ENCODE data around the gene ZNF564. TPM values are rescaled to one million over a fixed set of nuclear protein-coding genes. Genes with fewer than 3 reads are reported as not detected.

Gene ZNF564
- total and polyA plus RNA-seq, 2 of the 8 experiments (the other 6 are each of a cell fraction or from before 2014, with no cell fraction given), result 0.89 to 10.4 TPM

- Histone ChIP-seq H2BK120ac (replicated peaks; ENCODE audit: low read depth, low read length) (no peak overlapping the region), H2BK20ac (ENCODE audit: low read length) (no peak overlapping the region), H2BK5ac (ENCODE audit: low read depth, low read length) (no peak overlapping the region), H3K23me2 (ENCODE audit: low read depth, low read length) (no peaks in the 10 kb centered on the region), H4K91ac (replicated peaks; ENCODE audit: insufficient read length, low read length) (no peak overlapping the region), H4K8ac (ENCODE audit: extremely low read depth, insufficient read depth, low read length) (no peak overlapping the region), H2BK12ac (ENCODE audit: low read depth, low read length) (no peak overlapping the region), H2AK5ac (ENCODE audit: low read depth, low read length) (no peak overlapping the region), H2AFZ (ENCODE audit: low read length) (no peak overlapping the region), H3K4me2 (ENCODE audit: insufficient read depth in 1 of 2, low read depth in 2 of 2, low read length in 2 of 2) (no peak overlapping the region), H3K4me1 (replicated peaks in 1 of 4; ENCODE audit: control insufficient read depth in 3 of 4, insufficient read depth in 4 of 4, low read length in 3 of 4) (no peaks in the 10 kb centered on the region), H3K4me3 (ENCODE audit: extremely low read depth in 1 of 4, insufficient read depth in 2 of 4, low read depth in 3 of 4, low read length in 4 of 4) (no peak overlapping the region), H3K14ac (ENCODE audit: insufficient read length) (no peak overlapping the region), H3K23ac (ENCODE audit: insufficient read length) (no peak overlapping the region), H3K18ac (ENCODE audit: extremely low read depth, low read length) (no peak overlapping the region), H3K27me3 (replicated peaks in 1 of 4; ENCODE audit: control insufficient read depth in 3 of 4, extremely low read depth in 1 of 4, insufficient read depth in 3 of 4, low read length in 3 of 4) (no peaks in the 10 kb centered on the region), H3K9me3 (ENCODE audit: insufficient read depth in 2 of 2, low read depth in 1 of 2, low read length in 1 of 2) (peaks cover 16 to 26% of the 10 kb centered on the region in 2 experiments; a peak in 3 of 4 replicates), H4K5ac (ENCODE audit: insufficient read length, low read depth, low read length) (no peak overlapping the region), H3K56ac (replicated peaks; ENCODE audit: insufficient read length, low read depth, low read length) (no peak overlapping the region), H2BK15ac (ENCODE audit: low read length) (no peak overlapping the region), H4K20me1 (replicated peaks in 1 of 2; ENCODE audit: control insufficient read depth in 1 of 2, insufficient read depth in 2 of 2, low read length in 2 of 2) (no peaks in the 10 kb centered on the region), H3K4ac (replicated peaks; ENCODE audit: insufficient read length, low read depth, low read length) (no peak overlapping the region), H3K9ac (replicated peaks in 1 of 4; ENCODE audit: extremely low read depth in 1 of 4, low read depth in 3 of 4, low read length in 3 of 4) (no peak overlapping the region), H3K27ac (ENCODE audit: low read depth, low read length) (no peak overlapping the region), H3K36me3 (ENCODE audit: control insufficient read depth in 2 of 4, insufficient read depth in 4 of 4, low read length in 3 of 4) (no peaks in the 10 kb centered on the region; a peak in 1 of 8 replicates), H3K79me1 (ENCODE audit: low read depth, low read length) (no peaks in the 10 kb centered on the region), H3K79me2 (ENCODE audit: control insufficient read depth in 1 of 2, insufficient read depth in 2 of 2, low read length in 2 of 2) (no peaks in the 10 kb centered on the region)
- DNase-seq (ENCODE audit: low read depth in 1 of 2, low spot score in 2 of 2) (peak in 1 of 2 experiments; percentile 21), FAIRE-seq (no peak)
- ChIA-PET POLR2A (ENCODE audit: partially characterized antibody) (interaction anchor here (1.1 to 1.3 kb wide), 2 partner anchors 15 to 18 kb away, joined by 3 read pairs; no protein-coding TSS in a partner anchor), CTCF (ENCODE audit: partially characterized antibody) (interaction anchor here (0.6 to 4.5 kb wide), 10 partner anchors 9 to 856 kb away, joined by 3 to 24 read pairs (median 4); no protein-coding TSS in a partner anchor)
- TF ChIP-seq, protein P1, sequence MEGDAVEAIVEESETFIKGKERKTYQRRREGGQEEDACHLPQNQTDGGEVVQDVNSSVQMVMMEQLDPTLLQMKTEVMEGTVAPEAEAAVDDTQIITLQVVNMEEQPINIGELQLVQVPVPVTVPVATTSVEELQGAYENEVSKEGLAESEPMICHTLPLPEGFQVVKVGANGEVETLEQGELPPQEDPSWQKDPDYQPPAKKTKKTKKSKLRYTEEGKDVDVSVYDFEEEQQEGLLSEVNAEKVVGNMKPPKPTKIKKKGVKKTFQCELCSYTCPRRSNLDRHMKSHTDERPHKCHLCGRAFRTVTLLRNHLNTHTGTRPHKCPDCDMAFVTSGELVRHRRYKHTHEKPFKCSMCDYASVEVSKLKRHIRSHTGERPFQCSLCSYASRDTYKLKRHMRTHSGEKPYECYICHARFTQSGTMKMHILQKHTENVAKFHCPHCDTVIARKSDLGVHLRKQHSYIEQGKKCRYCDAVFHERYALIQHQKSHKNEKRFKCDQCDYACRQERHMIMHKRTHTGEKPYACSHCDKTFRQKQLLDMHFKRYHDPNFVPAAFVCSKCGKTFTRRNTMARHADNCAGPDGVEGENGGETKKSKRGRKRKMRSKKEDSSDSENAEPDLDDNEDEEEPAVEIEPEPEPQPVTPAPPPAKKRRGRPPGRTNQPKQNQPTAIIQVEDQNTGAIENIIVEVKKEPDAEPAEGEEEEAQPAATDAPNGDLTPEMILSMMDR (IDR thresholded peaks at IDR 0.05; ENCODE audit: control extremely low read depth in 1 of 3, insufficient read depth in 1 of 3, low read depth in 1 of 3, low read length in 3 of 3), result peak; percentile 63 to 92 (median 64)
- 0 out of 4 replicates have a peak, but pooled peaks of 1 of the 2 experiments have one; percentile 18 for TF ChIP-seq RAD21 (IDR thresholded peaks at IDR 0.05 in 1 of 2, conservative IDR thresholded peaks at IDR 0.05 in 1 of 2; ENCODE audit: low read depth in 2 of 2, low read length in 2 of 2)
- TF ChIP-seq, protein P2, sequence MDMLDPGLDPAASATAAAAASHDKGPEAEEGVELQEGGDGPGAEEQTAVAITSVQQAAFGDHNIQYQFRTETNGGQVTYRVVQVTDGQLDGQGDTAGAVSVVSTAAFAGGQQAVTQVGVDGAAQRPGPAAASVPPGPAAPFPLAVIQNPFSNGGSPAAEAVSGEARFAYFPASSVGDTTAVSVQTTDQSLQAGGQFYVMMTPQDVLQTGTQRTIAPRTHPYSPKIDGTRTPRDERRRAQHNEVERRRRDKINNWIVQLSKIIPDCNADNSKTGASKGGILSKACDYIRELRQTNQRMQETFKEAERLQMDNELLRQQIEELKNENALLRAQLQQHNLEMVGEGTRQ (IDR thresholded peaks at IDR 0.05; ENCODE audit: low read length), result no peak
- WGBS, 2 experiments (ENCODE audit: extremely low coverage in 1 of 2, insufficient coverage in 1 of 2, insufficient read length in 1 of 2, insufficient replicate concordance in 2 of 2, low coverage in 1 of 2, low lambda C conversion rate in 2 of 2, missing lambda C conversion rate in 1 of 2), result 93% methylated on average over 35 of the region's 35 CpGs; no CpG with 5 or more reads in 1 of the 2 experiments
These were observed 37.7 kb downstream of the ZNF564 start for GRCh38 chr19:12513531-12514061.
